Hematopoietic multipotent progenitor cell treated with erythropoietin and hydrocortisone succinate and interleukin-3 and kit ligand, for 8 days (in vitro differentiated cells): Measurements from ENCODE around the gene GTF2IRD1.

Source experiments
- DNase-seq: peaks from one replicate; pipeline ENCODE4 v3.0.0-alpha.2; 2015

The GTF2IRD1 gene

GRCh38 chr7:74570533-74571156 is 116.9 kb downstream of the GTF2IRD1 start:
- no peak for DNase-seq

- peak; percentile 81 for DNase-seq
Measured at GRCh38 chr7:74572301-74572979, 118.7 kb downstream of the GTF2IRD1 start.

- peak; percentile 58 for DNase-seq
Measured at GRCh38 chr7:74573512-74573911, 119.8 kb downstream of the GTF2IRD1 start.

GRCh38 chr7:74575083-74575784 is 121.5 kb downstream of the GTF2IRD1 start:
- peak; percentile 49 for DNase-seq

GRCh38 chr7:74575811-74576210 is 122.1 kb downstream of the GTF2IRD1 start:
- DNase-seq, result no peak

- DNase-seq, result peak; percentile 82
Measured at GRCh38 chr7:74579800-74580685, 126.3 kb downstream of the GTF2IRD1 start.

- DNase-seq, result no peak
Measured at GRCh38 chr7:74581916-74582440, 128.3 kb downstream of the GTF2IRD1 start.

- no peak for DNase-seq
Measured at GRCh38 chr7:74582447-74583039, 128.8 kb downstream of the GTF2IRD1 start.

GRCh38 chr7:74583630-74584029 is 129.9 kb downstream of the GTF2IRD1 start:
- DNase-seq, result no peak

- peak; percentile 76 for DNase-seq
Measured at GRCh38 chr7:74584160-74584954, 130.7 kb downstream of the GTF2IRD1 start.

- DNase-seq, result no peak
Measured at GRCh38 chr7:74585844-74586243, 132.1 kb downstream of the GTF2IRD1 start.

- DNase-seq, result no peak
Measured at GRCh38 chr7:74586258-74587175, 132.8 kb downstream of the GTF2IRD1 start.

GRCh38 chr7:74587435-74588126 is 133.9 kb downstream of the GTF2IRD1 start:
- peak; percentile 88 for DNase-seq

- no peak for DNase-seq
Measured at GRCh38 chr7:74590813-74591212, 137.1 kb downstream of the GTF2IRD1 start.

- peak; percentile 11 for DNase-seq
Measured at GRCh38 chr7:74598558-74598957, 144.9 kb downstream of the GTF2IRD1 start.

- no peak for DNase-seq
Measured at GRCh38 chr7:74599244-74599643, 145.5 kb downstream of the GTF2IRD1 start.

GRCh38 chr7:74604326-74605020 is 150.8 kb downstream of the GTF2IRD1 start:
- peak; percentile 72 for DNase-seq

- DNase-seq, result peak; percentile 16
Measured at GRCh38 chr7:74606101-74606908, 152.6 kb downstream of the GTF2IRD1 start.
